Jurkat, Clone E6-1 (cell line): ENCODE results near the gene PNPO.

Source experiments
- DNase-seq: peaks from one replicate; pipeline ENCODE4 v3.0.0-alpha.2; 2011; ENCODE audit warnings: low read depth, low spot score
- H3K4me3 ChIP-seq: 2 replicates; pipeline ENCODE4 v1.5.1; 2011; ENCODE audit warnings: mild to moderate bottlenecking, low read length, control low read depth, moderate library complexity

Gene PNPO

GRCh38 chr17:47964856-47965255, 23.5 kb downstream of the PNPO start:
- no peak overlapping the region for H3K4me3 ChIP-seq
- no peak for DNase-seq

- DNase-seq: no peak
- no peak overlapping the region for H3K4me3 ChIP-seq
These were observed 24.7 kb downstream of the PNPO start for GRCh38 chr17:47966079-47966519.

- no peak for DNase-seq
- no peak overlapping the region for H3K4me3 ChIP-seq
These were observed 26.4 kb downstream of the PNPO start for GRCh38 chr17:47967607-47968252.

DNA sequence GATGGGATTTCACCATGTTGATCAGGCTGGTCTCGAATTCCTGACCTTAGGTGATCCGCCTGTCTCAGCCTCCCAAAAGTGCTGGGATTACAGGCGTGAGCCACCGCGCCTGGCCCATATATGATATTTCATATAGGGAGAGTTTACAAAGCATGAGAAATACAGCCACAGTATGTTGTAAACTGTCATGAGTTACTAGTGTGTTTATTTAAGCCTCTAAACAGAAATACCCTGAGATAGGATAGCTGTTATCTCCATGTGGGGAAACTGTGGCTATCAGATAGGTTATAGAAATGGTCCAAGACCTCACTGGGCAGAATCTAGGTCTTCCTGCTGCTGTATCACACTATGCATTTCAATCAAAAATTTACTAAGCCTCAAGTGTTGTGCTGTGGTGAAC, 27.5 kb downstream of the PNPO start:
- DNase-seq: no peak
- no peak overlapping the region for H3K4me3 ChIP-seq

DNA sequence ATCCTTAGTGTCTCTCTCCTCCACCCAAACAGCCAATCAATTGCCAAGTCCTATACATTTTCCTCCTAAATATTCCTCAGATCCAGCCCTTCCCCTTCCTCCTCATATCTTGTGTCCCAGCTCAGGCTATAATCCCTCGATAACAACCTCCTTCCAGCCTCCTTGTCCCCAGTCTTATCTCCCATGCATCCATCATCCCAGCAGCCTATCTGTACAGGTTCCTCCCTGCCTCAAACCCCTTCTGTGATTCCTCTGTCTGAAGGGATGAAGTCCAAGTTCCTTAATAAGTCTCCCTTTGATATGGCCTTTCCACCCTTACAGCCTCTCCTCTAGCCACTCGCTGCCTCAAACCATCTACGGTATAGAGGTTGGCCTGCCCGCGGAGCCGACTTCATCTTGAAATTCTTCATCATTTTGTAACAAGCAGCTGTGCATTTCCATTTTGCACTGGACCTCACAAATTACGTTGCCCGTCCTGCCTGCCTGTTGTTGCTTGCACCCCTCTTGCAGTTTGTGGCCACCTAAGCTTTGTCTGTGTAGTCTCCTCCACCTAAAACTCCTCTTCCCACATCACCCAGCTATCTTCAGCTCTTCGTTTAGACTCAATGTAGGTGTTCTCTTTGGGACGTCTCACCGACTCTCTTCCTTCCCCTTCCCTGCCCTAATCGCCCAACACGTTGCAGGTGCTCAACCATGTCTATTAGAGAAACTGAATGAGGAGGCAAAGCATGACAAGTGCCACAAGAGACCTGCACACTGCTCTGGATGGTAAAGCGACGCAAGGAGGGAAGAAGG, 28.8 kb downstream of the PNPO start:
- peak overlapping the region; percentile 53 for H3K4me3 ChIP-seq
- no peak for DNase-seq

- DNase-seq: peak; percentile 99
- H3K4me3 ChIP-seq: peak within 1 kb of the TSS; percentile 89
These were observed 29.5 kb downstream of the PNPO start, which contains the start of gene CDK5RAP3 for GRCh38 chr17:47970725-47971499. Gene CDK5RAP3 (plus strand): TSS chr17:47971113. CDS start chr17:47971147, 34 bp downstream.

GRCh38 chr17:47973541-47973940, 32.2 kb downstream of the PNPO start:
- no peak for DNase-seq

GRCh38 chr17:47975189-47975822, 33.9 kb downstream of the PNPO start:
- peak overlapping the region; percentile 29 for H3K4me3 ChIP-seq
- peak; percentile 62 for DNase-seq

More at GRCh38 chr17:47973541-47973940, 32.2 kb downstream of the PNPO start:
- peak overlapping the region; percentile 0; the same call in 1 of the 2 replicates for H3K4me3 ChIP-seq

GRCh38 chr17:47975823-47976205, 34.4 kb downstream of the PNPO start:
- H3K4me3 ChIP-seq: peak overlapping the region; percentile 29
- peak; percentile 95 for DNase-seq

GRCh38 chr17:47978324-47978723, 37.0 kb downstream of the PNPO start:
- no peak for DNase-seq

DNA sequence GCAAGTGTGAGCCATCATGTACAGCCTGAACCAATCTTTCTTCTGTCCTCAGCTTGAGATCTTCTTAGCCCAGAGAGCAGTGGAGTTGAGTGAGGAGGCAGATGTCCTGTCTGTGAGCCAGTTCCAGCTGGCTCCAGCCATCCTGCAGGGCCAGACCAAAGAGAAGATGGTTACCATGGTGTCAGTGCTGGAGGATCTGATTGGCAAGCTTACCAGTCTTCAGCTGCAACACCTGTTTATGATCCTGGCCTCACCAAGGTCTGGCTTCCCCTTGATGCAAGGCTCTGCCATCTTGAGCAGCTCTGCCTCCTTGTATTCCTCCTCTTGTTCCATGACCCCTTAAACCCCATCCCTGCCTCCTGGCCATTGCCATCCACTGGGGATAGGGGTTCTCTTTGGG, 39.2 kb downstream of the PNPO start:
- H3K4me3 ChIP-seq: no peak overlapping the region
- DNase-seq: no peak

More at GRCh38 chr17:47978324-47978723, 37.0 kb downstream of the PNPO start:
- no peak overlapping the region for H3K4me3 ChIP-seq

- DNase-seq: peak; percentile 83
- H3K4me3 ChIP-seq: peak overlapping the region; percentile 7; the same call in 1 of the 2 replicates
These were observed 40.1 kb downstream of the PNPO start for GRCh38 chr17:47981462-47981861.

- no peak for DNase-seq
- no peak overlapping the region for H3K4me3 ChIP-seq
These were observed 40.8 kb downstream of the PNPO start for GRCh38 chr17:47982091-47982617.

DNA sequence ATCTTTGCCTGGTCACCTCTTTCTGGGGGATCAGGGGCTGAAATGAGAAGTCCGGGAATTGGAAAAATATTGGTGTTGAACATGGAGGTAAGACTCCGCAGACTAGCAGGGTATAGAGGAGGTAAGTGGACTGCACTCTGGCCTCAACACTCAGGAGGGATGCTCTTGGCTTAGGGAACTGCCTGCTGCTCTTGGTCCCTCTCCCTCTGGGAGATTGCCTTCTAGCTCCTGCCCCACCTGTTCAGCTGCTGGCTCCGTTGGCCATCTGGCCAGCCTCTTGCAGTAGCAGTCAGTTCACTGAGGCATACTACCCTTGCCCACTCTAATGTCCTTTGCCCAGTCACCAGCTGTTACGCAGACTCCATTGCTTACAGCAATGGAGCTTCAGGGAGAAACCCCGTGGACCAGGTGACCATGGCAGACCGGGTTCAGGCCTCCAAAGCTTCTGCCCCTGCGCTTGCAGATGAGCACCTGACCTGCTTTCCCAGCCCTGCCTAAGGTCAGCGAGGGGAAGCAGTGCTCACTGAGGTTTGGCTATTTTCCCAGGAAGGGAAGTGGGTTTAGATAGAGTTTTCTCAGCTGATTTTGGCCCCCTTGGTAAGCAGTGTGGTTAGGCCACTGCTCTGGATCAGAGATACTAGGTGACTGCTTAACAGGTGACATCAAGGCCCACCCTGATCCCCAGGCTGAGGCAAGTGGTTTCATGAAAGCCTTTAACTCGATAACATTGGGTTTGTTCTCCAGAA, 41.4 kb downstream of the PNPO start:
- DNase-seq: no peak
- no peak overlapping the region for H3K4me3 ChIP-seq

GRCh38 chr17:47983492-47984223, 42.3 kb downstream of the PNPO start:
- H3K4me3 ChIP-seq: no peak overlapping the region
- no peak for DNase-seq

DNA sequence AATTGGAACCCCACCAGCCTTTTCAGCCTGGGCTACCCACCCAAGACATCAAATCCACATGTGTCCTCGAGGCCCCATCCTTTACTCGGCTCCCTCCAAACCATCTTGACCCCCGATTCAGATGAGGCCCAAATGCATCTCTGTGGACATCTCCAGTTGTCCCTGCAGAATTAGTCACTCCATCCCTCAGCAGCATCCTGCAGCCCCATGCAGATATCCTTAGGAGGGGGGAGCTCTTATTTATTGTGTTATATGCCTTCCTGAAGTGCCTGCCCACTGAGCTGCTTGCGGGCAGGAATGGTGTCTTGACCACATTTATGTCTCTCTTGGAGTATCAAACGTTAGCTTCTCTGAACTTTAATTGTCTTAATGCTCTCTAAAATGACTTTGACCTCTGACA, 45.1 kb downstream of the PNPO start:
- no peak for DNase-seq
- H3K4me3 ChIP-seq: no peak overlapping the region

DNA sequence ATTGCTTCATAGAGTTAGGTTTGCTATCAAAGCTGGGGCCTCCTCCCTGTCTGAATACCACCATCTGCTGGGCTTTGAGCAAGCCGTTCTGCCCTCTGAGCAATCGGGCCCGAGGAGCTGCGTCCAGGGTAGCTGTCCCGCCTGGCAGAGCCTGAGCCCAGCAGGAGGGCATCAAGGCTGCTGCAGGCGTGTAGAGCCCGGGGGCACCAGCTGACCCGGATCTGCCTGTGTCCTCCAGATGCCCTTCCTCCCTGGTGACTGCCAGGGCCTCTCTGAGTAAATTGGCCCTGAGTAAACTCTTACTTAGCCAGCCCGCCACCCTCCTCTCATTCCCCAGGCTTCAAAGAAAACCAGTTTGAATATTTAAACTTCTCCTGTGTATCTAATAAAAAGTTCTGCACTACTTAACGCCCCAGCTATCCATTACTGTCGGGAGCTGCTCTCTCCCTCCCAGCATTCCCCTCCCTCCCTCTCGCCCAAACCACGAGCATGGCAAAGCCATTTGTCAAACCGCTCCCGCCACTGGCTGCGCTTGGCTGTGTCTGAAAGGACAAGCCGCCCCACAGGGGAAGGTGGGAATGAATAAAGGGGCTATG, 46.0 kb downstream of the PNPO start:
- H3K4me3 ChIP-seq: no peak overlapping the region
- DNase-seq: no peak
